NCI-H146 (cell line): Measurements from ENCODE around the gene AVPR1B.

Experiments used
- DNase-seq: peaks from one replicate; lab custom pipeline; 2025; lab: John Stamatoyannopoulos, UW

The AVPR1B gene

GRCh38 chr1:206112600-206113301, 4.4 kb downstream of the AVPR1B start:
- no peak for DNase-seq

GRCh38 chr1:206111271-206111927, 5.8 kb downstream of the AVPR1B start:
- no peak for DNase-seq

- DNase-seq: no peak
Measured at GRCh38 chr1:206110820-206111219, 6.4 kb downstream of the AVPR1B start.

- no peak for DNase-seq
Measured at GRCh38 chr1:206110161-206110560, 7.0 kb downstream of the AVPR1B start.

- no peak for DNase-seq
Measured at GRCh38 chr1:206109718-206110117, 7.5 kb downstream of the AVPR1B start.

GRCh38 chr1:206108635-206109034, 8.6 kb downstream of the AVPR1B start:
- DNase-seq: no peak

- DNase-seq: no peak
Measured at GRCh38 chr1:206107168-206107544, 10.0 kb downstream of the AVPR1B start.

- peak; percentile 69 for DNase-seq
Measured at GRCh38 chr1:206106328-206107167, 10.6 kb downstream of the AVPR1B start.

GRCh38 chr1:206105464-206105995, 11.7 kb downstream of the AVPR1B start:
- DNase-seq: no peak

- no peak for DNase-seq
Measured at GRCh38 chr1:206103979-206104378, 13.2 kb downstream of the AVPR1B start.

GRCh38 chr1:206102292-206102936, 14.8 kb downstream of the AVPR1B start:
- DNase-seq: no peak

GRCh38 chr1:206101351-206102045, 15.7 kb downstream of the AVPR1B start:
- no peak for DNase-seq

- DNase-seq: no peak
Measured at GRCh38 chr1:206100226-206100815, 16.9 kb downstream of the AVPR1B start.

GRCh38 chr1:206098242-206098919, 18.8 kb downstream of the AVPR1B start:
- no peak for DNase-seq

- no peak for DNase-seq
Measured at GRCh38 chr1:206097381-206097780, 19.8 kb downstream of the AVPR1B start.

GRCh38 chr1:206094024-206094423, 23.2 kb downstream of the AVPR1B start:
- DNase-seq: peak; percentile 94

GRCh38 chr1:206089341-206089740, 27.8 kb downstream of the AVPR1B start:
- DNase-seq: no peak

GRCh38 chr1:206087091-206087490, 30.1 kb downstream of the AVPR1B start:
- no peak for DNase-seq

GRCh38 chr1:206083750-206084149, 33.4 kb downstream of the AVPR1B start:
- DNase-seq: no peak
